Renal cortex interstitium (tissue), 11 donors: ENCODE results near the gene PRDM11. TPM values are rescaled to one million over a fixed set of nuclear protein-coding genes. Genes with fewer than 3 reads are reported as not detected.

Experiments
- DNase-seq, 11 donors: peaks; one replicate each; pipeline ENCODE4 v3.0.0-alpha.2; 2013; ENCODE audit warnings: low read depth in 9 of 11, low spot score in 4 of 11; ENCODE audit errors: extremely low read depth in 1 of 11
- polyA plus RNA-seq, 3 donors: library from polyadenylated mRNA; unstranded; fragments of 120-200 nt; gene quantifications; one replicate each; pipeline ENCODE4 v1.2.1, GENCODE V29; 2013; ENCODE audit not compliant: insufficient read length in 3 of 3

PRDM11 gene
- polyA plus RNA-seq, 3 donors = 19.8 to 26.1 (median 21.4) TPM

GRCh38 chr11:45185228-45185729, 38.8 kb downstream of the PRDM11 start:
- no peak for DNase-seq

- no peak for DNase-seq
These were observed 40.9 kb downstream of the PRDM11 start for GRCh38 chr11:45187375-45187774.

GRCh38 chr11:45188127-45188526, 41.7 kb downstream of the PRDM11 start:
- DNase-seq = no peak

GRCh38 chr11:45189230-45189629, 42.8 kb downstream of the PRDM11 start:
- no peak for DNase-seq

GRCh38 chr11:45193695-45194094, 47.3 kb downstream of the PRDM11 start:
- DNase-seq = no peak

- no peak for DNase-seq
These were observed 58.3 kb downstream of the PRDM11 start for GRCh38 chr11:45204761-45205160.

- DNase-seq = no peak
These were observed 59.5 kb downstream of the PRDM11 start for GRCh38 chr11:45205978-45206377.

GRCh38 chr11:45208135-45208534, 61.7 kb downstream of the PRDM11 start:
- no peak for DNase-seq

- peak in 2 of 11 donors; percentile 6 to 13 for DNase-seq
These were observed 62.8 kb downstream of the PRDM11 start for GRCh38 chr11:45209000-45209879.

GRCh38 chr11:45209891-45210699, 63.7 kb downstream of the PRDM11 start:
- peak; percentile 55 to 86 (median 78) for DNase-seq

GRCh38 chr11:45210846-45211245, 64.4 kb downstream of the PRDM11 start:
- DNase-seq = no peak

- DNase-seq = no peak
These were observed 65.3 kb downstream of the PRDM11 start for GRCh38 chr11:45211732-45212131.

GRCh38 chr11:45212566-45213315, 66.3 kb downstream of the PRDM11 start:
- DNase-seq = no peak

- DNase-seq = no peak
These were observed 66.9 kb downstream of the PRDM11 start for GRCh38 chr11:45213316-45213665.

GRCh38 chr11:45213717-45214116, 67.3 kb downstream of the PRDM11 start:
- DNase-seq = no peak

- DNase-seq = no peak
These were observed 68.8 kb downstream of the PRDM11 start for GRCh38 chr11:45215098-45215865.

- no peak for DNase-seq
These were observed 69.6 kb downstream of the PRDM11 start for GRCh38 chr11:45216031-45216430.

- no peak for DNase-seq
These were observed 70.5 kb downstream of the PRDM11 start for GRCh38 chr11:45216901-45217300.

- no peak for DNase-seq
These were observed 71.6 kb downstream of the PRDM11 start for GRCh38 chr11:45217991-45218390.
